Fibroblast of skin of left quadriceps (primary cell): ENCODE data around the gene STRIT1.
A peak's percentile ranks its signal among the peaks of the same experiment; 100 is the strongest.
"Not testable (repeated sequence)": the region's sequence is repeated elsewhere in the genome, so short reads cannot be mapped to it uniquely, and the experiment has no call there.

Experiments
- DNase-seq, 2 experiments: peaks; one replicate each; pipeline ENCODE4 v3.0.0-alpha.2; 2013; ENCODE audit warnings: low read depth in 2 of 2

The STRIT1 gene

GRCh38 chr3:155270485-155271342 is 22.8 kb downstream of the STRIT1 start:
- DNase-seq, result no peak

GRCh38 chr3:155270063-155270462 is 23.4 kb downstream of the STRIT1 start:
- no peak for DNase-seq

GRCh38 chr3:155262855-155263254 is 30.6 kb downstream of the STRIT1 start:
- not testable (repeated sequence) for DNase-seq

GRCh38 chr3:155262295-155262694 is 31.2 kb downstream of the STRIT1 start:
- DNase-seq, result no peak

- DNase-seq, result no peak
Measured at GRCh38 chr3:155254445-155254844, 39.0 kb downstream of the STRIT1 start.

- peak; percentile 58 to 66 for DNase-seq
Measured at GRCh38 chr3:155252535-155252934, 40.9 kb downstream of the STRIT1 start.

- no peak for DNase-seq
Measured at GRCh38 chr3:155252021-155252420, 41.5 kb downstream of the STRIT1 start.

GRCh38 chr3:155248531-155249187 is 44.8 kb downstream of the STRIT1 start:
- DNase-seq, result no peak

GRCh38 chr3:155244699-155245098 is 48.8 kb downstream of the STRIT1 start:
- no peak for DNase-seq

- DNase-seq, result no peak
Measured at GRCh38 chr3:155244216-155244615, 49.3 kb downstream of the STRIT1 start.

- no peak for DNase-seq
Measured at GRCh38 chr3:155243512-155243921, 50.0 kb downstream of the STRIT1 start.

GRCh38 chr3:155242342-155242741 is 51.1 kb downstream of the STRIT1 start:
- DNase-seq, result peak in 1 of 2 experiments; percentile 20

GRCh38 chr3:155241579-155241978 is 51.9 kb downstream of the STRIT1 start:
- DNase-seq, result peak; percentile 80 to 83
